ENCODE results near the gene THAP7.
"Not testable (repeated sequence)": the region's sequence is repeated elsewhere in the genome, so short reads cannot be mapped to it uniquely, and the experiment has no call there.

The THAP7 gene

DNA sequence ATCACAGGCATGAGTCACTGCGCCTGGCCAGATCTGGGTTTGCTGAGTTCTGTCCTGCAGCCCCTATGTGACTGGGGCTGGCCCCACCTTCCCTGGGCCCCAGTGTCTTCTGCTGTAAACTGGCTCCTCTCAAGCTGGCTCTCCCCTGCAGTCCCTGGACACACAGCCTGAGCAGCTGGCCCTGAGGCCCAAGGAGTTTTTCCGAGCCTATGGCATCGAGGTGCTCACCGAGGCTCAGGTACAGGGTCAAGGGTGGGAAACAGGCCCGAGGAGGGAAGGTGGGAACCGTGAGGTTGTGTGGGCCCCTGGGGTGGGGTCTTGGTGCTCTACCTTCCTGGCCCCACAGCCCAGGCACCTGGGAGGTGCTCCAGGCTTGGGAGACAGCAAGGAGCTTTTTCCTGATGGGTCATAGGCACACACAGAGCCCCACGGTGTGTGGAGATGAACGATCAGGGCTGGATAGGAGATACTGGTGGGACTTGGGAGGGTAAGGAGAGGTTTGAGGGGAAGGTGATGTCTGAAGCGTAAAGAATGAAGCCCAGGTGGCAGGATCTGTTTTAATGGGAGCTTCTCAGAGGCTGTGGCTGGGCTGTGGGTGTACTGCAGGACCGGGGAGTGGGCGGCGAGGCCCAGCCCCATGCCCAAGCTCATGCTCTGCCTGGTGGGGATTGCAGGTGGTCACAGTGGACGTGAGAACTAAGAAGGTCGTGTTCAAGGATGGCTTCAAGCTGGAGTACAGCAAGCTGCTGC lies 26.2 kb downstream of the THAP7 start:
- H3K4me3 ChIP-seq = no peak overlapping the region
- peaks cover 0 to 10% (median 0%) of the 10 kb centered on the region in 3 donors for H3K9me3 ChIP-seq
- intact Hi-C loops (cut with DNase I; ENCODE audit: low total_unique reads) = no loop called here
- TF ChIP-seq CTCF (IDR thresholded peaks at IDR 0.05) = no peak
- H3K27ac ChIP-seq = no peak overlapping the region
- peaks cover 0 to 53% of the 10 kb centered on the region in 2 donors for H3K27me3 ChIP-seq
- no peak for DNase-seq
- H3K36me3 ChIP-seq = no peaks in the 10 kb centered on the region
- peaks cover 0 to 12% (median 5%) of the 10 kb centered on the region in 4 donors for H3K4me1 ChIP-seq

- Histone ChIP-seq H3K9me3 (peaks cover 0 to 10% (median 0%) of the 10 kb centered on the region in 3 donors), H3K36me3 (no peaks in the 10 kb centered on the region), H3K4me3 (no peak overlapping the region), H3K27me3 (peaks cover 0 to 53% of the 10 kb centered on the region in 2 donors), H3K27ac (no peak overlapping the region), H3K4me1 (peaks cover 0 to 4% (median 2%) of the 10 kb centered on the region in 4 donors)
- no peak for DNase-seq
- TF ChIP-seq CTCF (IDR thresholded peaks at IDR 0.05) = no peak
- intact Hi-C loops (cut with DNase I; ENCODE audit: low total_unique reads) = no loop called here
Measured at GRCh38 chr22:20974336-20974955, 27.5 kb downstream of the THAP7 start.

GRCh38 chr22:20973634-20974286 lies 28.2 kb downstream of the THAP7 start:
- H3K27ac ChIP-seq = no peak overlapping the region
- intact Hi-C loops (cut with DNase I; ENCODE audit: low total_unique reads) = no loop called here
- peaks cover 0 to 7% (median 0%) of the 10 kb centered on the region in 3 donors for H3K9me3 ChIP-seq

DNA sequence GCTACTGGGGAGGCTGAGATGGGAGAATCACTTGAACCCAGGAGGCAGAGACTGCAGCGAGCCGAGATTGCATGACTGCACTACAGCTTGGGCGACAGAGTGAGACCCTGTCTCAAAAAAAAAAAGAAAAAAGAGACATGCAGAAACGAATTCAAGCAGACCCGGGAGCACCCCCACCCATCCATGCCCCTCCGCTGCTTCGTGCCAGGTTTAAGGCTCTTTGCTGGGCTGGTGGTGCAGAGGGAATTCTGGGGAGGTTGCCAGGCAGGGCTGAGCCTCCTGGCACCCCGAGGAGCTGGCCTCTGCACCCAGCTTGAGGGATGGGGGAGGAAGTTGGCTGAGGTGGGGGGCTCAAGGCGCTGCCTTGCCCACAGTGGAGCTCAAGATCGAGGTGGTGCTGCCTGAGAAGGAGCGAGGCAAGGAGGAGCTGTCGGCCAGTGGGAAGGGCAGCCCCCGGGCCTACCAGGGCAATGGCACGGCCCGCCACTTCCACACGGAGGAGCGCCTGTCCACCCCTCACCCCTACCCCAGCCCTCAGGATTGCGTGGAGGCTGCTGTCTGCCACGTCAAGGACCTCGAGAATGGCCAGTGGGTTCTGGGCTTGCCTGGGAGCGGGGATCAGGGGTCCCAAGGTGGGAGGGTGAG lies 28.9 kb downstream of the THAP7 start:
- H3K27ac ChIP-seq = no peak overlapping the region
- no peak overlapping the region for H3K4me3 ChIP-seq
- DNase-seq = no peak
- peaks cover 0 to under 1% (median 0%) of the 10 kb centered on the region in 3 donors for H3K9me3 ChIP-seq
- H3K36me3 ChIP-seq = no peaks in the 10 kb centered on the region
- peaks cover 0 to 6% (median 0%) of the 10 kb centered on the region in 4 donors for H3K4me1 ChIP-seq
- intact Hi-C loops (cut with DNase I; ENCODE audit: low total_unique reads) = no loop called here
- TF ChIP-seq CTCF (IDR thresholded peaks at IDR 0.05) = no peak
- H3K27me3 ChIP-seq = peaks cover 0 to 42% of the 10 kb centered on the region in 2 donors

More at GRCh38 chr22:20973634-20974286, 28.2 kb downstream of the THAP7 start:
- Histone ChIP-seq H3K4me1 (peaks cover 0 to 2% (median 0%) of the 10 kb centered on the region in 4 donors), H3K4me3 (no peak overlapping the region), H3K27me3 (peaks cover 0 to 47% of the 10 kb centered on the region in 2 donors), H3K36me3 (no peaks in the 10 kb centered on the region)
- no peak for TF ChIP-seq CTCF (IDR thresholded peaks at IDR 0.05)
- DNase-seq = no peak

GRCh38 chr22:20972014-20972694 lies 29.8 kb downstream of the THAP7 start:
- H3K27ac ChIP-seq; H3K9me3 ChIP-seq; intact Hi-C loops (cut with DNase I; ENCODE audit: low total_unique reads); H3K36me3 ChIP-seq; H3K4me3 ChIP-seq; DNase-seq; H3K4me1 ChIP-seq: not testable (repeated sequence)
- peaks cover 0 to 35% of the 10 kb centered on the region in 2 donors for H3K27me3 ChIP-seq
